ENCODE data around the gene AGPAT1.

Gene AGPAT1

DNA sequence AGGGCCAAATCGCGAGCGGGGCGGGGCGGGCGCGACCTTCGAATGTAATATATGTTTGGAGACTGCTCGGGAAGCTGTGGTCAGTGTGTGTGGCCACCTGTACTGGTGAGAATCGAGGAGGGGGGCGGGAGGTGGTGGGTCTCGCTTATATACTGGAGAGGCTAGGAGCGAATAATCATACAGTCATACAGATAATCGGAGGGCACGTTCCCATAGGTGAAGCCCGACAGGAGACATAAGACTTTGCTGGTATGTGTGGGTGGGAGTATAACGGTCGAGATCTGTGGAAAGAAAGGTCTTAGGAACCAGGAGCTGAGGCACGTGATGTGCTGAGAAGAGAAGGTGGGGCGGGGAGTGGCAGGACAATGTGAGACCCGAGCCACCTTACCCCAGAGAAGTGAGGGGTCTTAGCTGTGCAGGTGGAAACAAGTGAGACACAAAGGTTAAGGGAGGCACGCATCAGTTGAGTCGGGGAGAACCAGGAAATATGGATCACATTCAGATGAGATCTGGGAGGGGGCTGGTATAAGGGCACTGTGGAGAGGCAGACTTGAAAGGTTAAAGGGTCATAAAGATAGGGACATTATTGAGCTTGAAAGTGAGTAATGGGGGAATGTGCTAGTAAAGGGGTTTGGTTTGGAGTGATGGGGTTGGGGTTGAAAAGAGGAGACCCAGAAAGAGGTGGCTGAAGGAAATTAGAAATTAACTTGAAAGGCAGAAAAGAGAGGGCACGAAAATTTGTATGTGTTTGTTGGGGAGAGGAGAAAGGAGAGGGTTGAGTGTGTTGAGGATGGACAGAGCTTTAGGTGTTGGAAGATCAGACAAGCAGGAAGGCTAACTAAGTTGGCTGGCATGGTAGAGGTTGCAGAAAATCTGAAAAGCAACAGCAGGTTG is 2.9 kb upstream of the AGPAT1 start:
- no peaks in the 10 kb centered on the region for H3K27me3 ChIP-seq (ENCODE audit: control insufficient read depth in 2 of 2, insufficient read depth in 2 of 2, low read length in 2 of 2)
- peak overlapping the region; percentile 91 to 97 for H3K4me3 ChIP-seq (ENCODE audit: low read length in 2 of 2)
- H3K4me1 ChIP-seq (ENCODE audit: control insufficient read depth in 2 of 2, insufficient read depth in 2 of 2, low read length in 2 of 2) = peaks cover 32 to 47% of the 10 kb centered on the region in 2 donors
- H3K27ac ChIP-seq (ENCODE audit: low read depth in 2 of 2, low read length in 2 of 2) = peak overlapping the region; percentile 98
- no peaks in the 10 kb centered on the region for H3K9me3 ChIP-seq (ENCODE audit: control insufficient read depth in 2 of 2, low read length in 2 of 2)
- H3K36me3 ChIP-seq (ENCODE audit: control insufficient read depth in 2 of 2, insufficient read depth in 2 of 2, low read length in 2 of 2) = peaks cover 15 to 25% of the 10 kb centered on the region in 2 donors
- peak overlapping the region; percentile 75 to 93 for H3K9ac ChIP-seq (ENCODE audit: low read depth in 1 of 2, low read length in 2 of 2)

- Histone ChIP-seq H3K9me3 (ENCODE audit: control insufficient read depth in 2 of 2, low read length in 2 of 2) (no peaks in the 10 kb centered on the region), H3K27ac (ENCODE audit: low read depth in 2 of 2, low read length in 2 of 2) (peak within 1 kb of the TSS; percentile 98), H3K27me3 (ENCODE audit: control insufficient read depth in 2 of 2, insufficient read depth in 2 of 2, low read length in 2 of 2) (no peaks in the 10 kb centered on the region), H3K4me3 (ENCODE audit: low read length in 2 of 2) (peak within 1 kb of the TSS; percentile 91 to 97), H3K9ac (ENCODE audit: low read depth in 1 of 2, low read length in 2 of 2) (peak within 1 kb of the TSS; percentile 75 to 94), H3K36me3 (ENCODE audit: control insufficient read depth in 2 of 2, insufficient read depth in 2 of 2, low read length in 2 of 2) (peaks cover 8 to 20% of the 10 kb centered on the region in 2 donors), H3K4me1 (ENCODE audit: control insufficient read depth in 2 of 2, insufficient read depth in 2 of 2, low read length in 2 of 2) (peaks cover 32 to 47% of the 10 kb centered on the region in 2 donors)
These were observed 2.1 kb upstream of the AGPAT1 start, which contains the start of gene RNF5 for GRCh38 chr6:32177788-32178546. RNF5 (plus strand) TSS chr6:32178405; CDS start chr6:32178512, 107 bp downstream.

GRCh38 chr6:32177183-32177787 is 1.4 kb upstream of the AGPAT1 start:
- peak overlapping the region; percentile 91 to 97 for H3K4me3 ChIP-seq (ENCODE audit: low read length in 2 of 2)
- H3K27ac ChIP-seq (ENCODE audit: low read depth in 2 of 2, low read length in 2 of 2) = peak overlapping the region; percentile 98
- H3K27me3 ChIP-seq (ENCODE audit: control insufficient read depth in 2 of 2, insufficient read depth in 2 of 2, low read length in 2 of 2) = no peaks in the 10 kb centered on the region
- no peaks in the 10 kb centered on the region for H3K9me3 ChIP-seq (ENCODE audit: control insufficient read depth in 2 of 2, low read length in 2 of 2)
- H3K36me3 ChIP-seq (ENCODE audit: control insufficient read depth in 2 of 2, insufficient read depth in 2 of 2, low read length in 2 of 2) = peaks cover 6 to 13% of the 10 kb centered on the region in 2 donors
- H3K9ac ChIP-seq (ENCODE audit: low read depth in 1 of 2, low read length in 2 of 2) = peak overlapping the region; percentile 75 to 94
- peaks cover 32 to 47% of the 10 kb centered on the region in 2 donors for H3K4me1 ChIP-seq (ENCODE audit: control insufficient read depth in 2 of 2, insufficient read depth in 2 of 2, low read length in 2 of 2)

DNA sequence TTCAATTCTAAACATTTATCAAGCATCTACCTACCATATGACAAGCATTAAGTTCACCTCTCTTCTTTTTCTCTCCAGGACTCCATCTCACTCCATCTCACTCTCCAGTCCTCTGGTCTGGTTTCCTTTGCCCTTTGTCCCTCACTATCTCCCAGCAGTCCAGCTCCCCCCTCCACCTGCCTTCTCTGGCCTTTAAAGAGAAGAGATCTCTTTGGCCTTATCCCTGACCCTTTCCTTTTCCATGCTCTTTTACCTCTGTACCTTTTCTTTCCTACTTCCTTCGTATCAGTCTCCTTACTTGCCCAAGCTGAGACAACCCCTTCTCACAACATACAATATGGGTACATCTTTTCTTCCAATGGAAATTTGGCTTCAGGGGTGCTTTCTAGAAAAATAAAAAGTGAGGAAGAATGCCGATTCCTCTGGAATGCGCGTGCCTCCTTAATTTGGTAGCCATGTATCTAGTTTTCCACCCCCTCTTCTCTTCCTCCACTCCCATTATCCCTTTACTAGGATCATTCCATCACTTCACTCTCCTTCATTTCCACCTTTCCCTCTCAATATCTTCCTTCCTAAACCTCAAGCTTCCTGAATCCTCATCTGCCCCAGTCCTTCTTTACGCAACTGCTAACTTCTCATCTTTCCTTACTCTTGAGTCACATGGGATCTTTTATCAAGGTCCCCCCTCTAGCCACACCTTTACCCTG is 745 bp upstream of the AGPAT1 start:
- peaks cover 6 to 12% of the 10 kb centered on the region in 2 donors for H3K36me3 ChIP-seq (ENCODE audit: control insufficient read depth in 2 of 2, insufficient read depth in 2 of 2, low read length in 2 of 2)
- H3K9ac ChIP-seq (ENCODE audit: low read depth in 1 of 2, low read length in 2 of 2) = peak overlapping the region; percentile 75 to 94
- H3K4me3 ChIP-seq (ENCODE audit: low read length in 2 of 2) = peak overlapping the region; percentile 91 to 97
- H3K9me3 ChIP-seq (ENCODE audit: control insufficient read depth in 2 of 2, low read length in 2 of 2) = no peaks in the 10 kb centered on the region
- no peaks in the 10 kb centered on the region for H3K27me3 ChIP-seq (ENCODE audit: control insufficient read depth in 2 of 2, insufficient read depth in 2 of 2, low read length in 2 of 2)
- peaks cover 32 to 47% of the 10 kb centered on the region in 2 donors for H3K4me1 ChIP-seq (ENCODE audit: control insufficient read depth in 2 of 2, insufficient read depth in 2 of 2, low read length in 2 of 2)
- H3K27ac ChIP-seq (ENCODE audit: low read depth in 2 of 2, low read length in 2 of 2) = peak overlapping the region; percentile 98

GRCh38 chr6:32175322-32175710 is 568 bp downstream of the AGPAT1 start:
- Histone ChIP-seq H3K27me3 (ENCODE audit: control insufficient read depth in 2 of 2, insufficient read depth in 2 of 2, low read length in 2 of 2) (no peaks in the 10 kb centered on the region), H3K4me3 (ENCODE audit: low read length in 2 of 2) (peak overlapping the region; percentile 91 to 97), H3K36me3 (ENCODE audit: control insufficient read depth in 2 of 2, insufficient read depth in 2 of 2, low read length in 2 of 2) (peaks cover 0 to 15% of the 10 kb centered on the region in 2 donors), H3K9ac (ENCODE audit: low read depth in 1 of 2, low read length in 2 of 2) (peak overlapping the region; percentile 89 to 93), H3K27ac (ENCODE audit: low read depth in 2 of 2, low read length in 2 of 2) (peak overlapping the region; percentile 70 to 98), H3K9me3 (ENCODE audit: control insufficient read depth in 2 of 2, low read length in 2 of 2) (no peaks in the 10 kb centered on the region), H3K4me1 (ENCODE audit: control insufficient read depth in 2 of 2, insufficient read depth in 2 of 2, low read length in 2 of 2) (peaks cover 32 to 40% of the 10 kb centered on the region in 2 donors)

GRCh38 chr6:32174416-32174815 is 1.5 kb downstream of the AGPAT1 start:
- H3K9ac ChIP-seq (ENCODE audit: low read depth in 1 of 2, low read length in 2 of 2) = no peak overlapping the region
- H3K9me3 ChIP-seq (ENCODE audit: control insufficient read depth in 2 of 2, low read length in 2 of 2) = no peaks in the 10 kb centered on the region
- H3K27me3 ChIP-seq (ENCODE audit: control insufficient read depth in 2 of 2, insufficient read depth in 2 of 2, low read length in 2 of 2) = no peaks in the 10 kb centered on the region
- no peak overlapping the region for H3K27ac ChIP-seq (ENCODE audit: low read depth in 2 of 2, low read length in 2 of 2)
- H3K4me3 ChIP-seq (ENCODE audit: low read length in 2 of 2) = no peak overlapping the region
- peaks cover 7 to 18% of the 10 kb centered on the region in 2 donors for H3K36me3 ChIP-seq (ENCODE audit: control insufficient read depth in 2 of 2, insufficient read depth in 2 of 2, low read length in 2 of 2)
- H3K4me1 ChIP-seq (ENCODE audit: control insufficient read depth in 2 of 2, insufficient read depth in 2 of 2, low read length in 2 of 2) = peaks cover 32 to 33% of the 10 kb centered on the region in 2 donors

GRCh38 chr6:32173051-32173727 is 2.7 kb downstream of the AGPAT1 start:
- H3K4me1 ChIP-seq (ENCODE audit: control insufficient read depth in 2 of 2, insufficient read depth in 2 of 2, low read length in 2 of 2) = peaks cover 24 to 25% of the 10 kb centered on the region in 2 donors
- H3K36me3 ChIP-seq (ENCODE audit: control insufficient read depth in 2 of 2, insufficient read depth in 2 of 2, low read length in 2 of 2) = peaks cover 15 to 29% of the 10 kb centered on the region in 2 donors
- no peak overlapping the region for H3K9ac ChIP-seq (ENCODE audit: low read depth in 1 of 2, low read length in 2 of 2)
- no peak overlapping the region for H3K4me3 ChIP-seq (ENCODE audit: low read length in 2 of 2)
- no peaks in the 10 kb centered on the region for H3K9me3 ChIP-seq (ENCODE audit: control insufficient read depth in 2 of 2, low read length in 2 of 2)
- H3K27ac ChIP-seq (ENCODE audit: low read depth in 2 of 2, low read length in 2 of 2) = no peak overlapping the region
- H3K27me3 ChIP-seq (ENCODE audit: control insufficient read depth in 2 of 2, insufficient read depth in 2 of 2, low read length in 2 of 2) = no peaks in the 10 kb centered on the region

DNA sequence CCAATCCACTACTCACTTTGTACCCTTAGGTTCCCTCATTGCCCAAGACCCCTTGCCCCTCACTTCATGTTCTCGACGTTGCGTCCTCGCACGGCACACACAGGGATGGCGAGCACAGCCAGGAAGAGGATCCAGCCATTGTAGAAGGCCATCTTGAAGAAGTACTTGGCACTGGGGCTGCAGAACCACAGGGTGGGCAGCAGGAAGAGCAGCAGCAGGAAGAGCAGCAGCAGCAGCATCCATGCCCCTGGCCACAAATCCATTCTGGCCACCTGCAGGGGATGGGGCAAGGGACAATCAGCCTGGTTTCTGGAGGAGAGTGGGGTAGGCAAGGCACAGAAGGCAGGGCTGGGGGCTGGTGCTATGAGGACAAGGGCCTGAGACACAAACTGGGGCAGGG is 4.7 kb downstream of the AGPAT1 start:
- Histone ChIP-seq H3K36me3 (ENCODE audit: control insufficient read depth in 2 of 2, insufficient read depth in 2 of 2, low read length in 2 of 2) (peaks cover 25 to 45% of the 10 kb centered on the region in 2 donors), H3K27me3 (ENCODE audit: control insufficient read depth in 2 of 2, insufficient read depth in 2 of 2, low read length in 2 of 2) (no peaks in the 10 kb centered on the region), H3K4me1 (ENCODE audit: control insufficient read depth in 2 of 2, insufficient read depth in 2 of 2, low read length in 2 of 2) (peaks cover 12 to 13% of the 10 kb centered on the region in 2 donors), H3K9me3 (ENCODE audit: control insufficient read depth in 2 of 2, low read length in 2 of 2) (no peaks in the 10 kb centered on the region), H3K4me3 (ENCODE audit: low read length in 2 of 2) (no peak overlapping the region), H3K27ac (ENCODE audit: low read depth in 2 of 2, low read length in 2 of 2) (no peak overlapping the region), H3K9ac (ENCODE audit: low read depth in 1 of 2, low read length in 2 of 2) (no peak overlapping the region)

DNA sequence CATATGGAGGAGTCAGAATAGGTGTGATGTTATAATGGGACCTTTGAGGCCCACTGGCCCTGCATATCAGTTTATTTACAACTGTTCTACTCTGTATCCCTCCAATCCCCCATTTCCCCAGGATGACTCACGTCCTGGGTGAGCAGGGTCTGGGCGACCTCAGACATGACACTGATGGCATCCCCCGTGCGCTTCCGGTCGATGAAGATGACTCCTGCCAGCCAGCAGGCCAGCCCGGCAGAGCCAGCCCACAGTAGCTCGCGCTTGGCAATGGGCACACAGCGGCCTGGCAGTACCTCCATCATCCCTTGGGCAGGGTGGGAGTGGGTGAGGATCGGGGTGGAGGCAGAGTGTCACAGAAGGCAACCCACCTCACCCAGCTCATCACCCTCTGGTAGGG is 5.6 kb downstream of the AGPAT1 start:
- Histone ChIP-seq H3K27ac (ENCODE audit: low read depth in 2 of 2, low read length in 2 of 2) (no peak overlapping the region), H3K9ac (ENCODE audit: low read depth in 1 of 2, low read length in 2 of 2) (no peak overlapping the region)

More for the DNA sequence above, 5.6 kb downstream of the AGPAT1 start:
- Histone ChIP-seq H3K4me3 (ENCODE audit: low read length in 2 of 2) (no peak overlapping the region), H3K36me3 (ENCODE audit: control insufficient read depth in 2 of 2, insufficient read depth in 2 of 2, low read length in 2 of 2) (peaks cover 25 to 48% of the 10 kb centered on the region in 2 donors), H3K9me3 (ENCODE audit: control insufficient read depth in 2 of 2, low read length in 2 of 2) (no peaks in the 10 kb centered on the region), H3K27me3 (ENCODE audit: control insufficient read depth in 2 of 2, insufficient read depth in 2 of 2, low read length in 2 of 2) (no peaks in the 10 kb centered on the region), H3K4me1 (ENCODE audit: control insufficient read depth in 2 of 2, insufficient read depth in 2 of 2, low read length in 2 of 2) (peaks cover 6 to 8% of the 10 kb centered on the region in 2 donors)

Measured in mucosa of rectum (tissue), 2 donors.